ENCODE results near the gene TSEN2. TPM values are rescaled to one million over a fixed set of nuclear protein-coding genes. Genes with fewer than 3 reads are reported as not detected.

TSEN2 gene
- total and polyA plus RNA-seq, 2 of the 13 experiments (the other 11 are each of a cell fraction or from before 2014, with no cell fraction given) = 11.0 to 17.3 TPM

GRCh38 chr3:12452361-12453330 is 31.6 kb upstream of the TSEN2 start (continued):
- TF ChIP-seq, protein P1, sequence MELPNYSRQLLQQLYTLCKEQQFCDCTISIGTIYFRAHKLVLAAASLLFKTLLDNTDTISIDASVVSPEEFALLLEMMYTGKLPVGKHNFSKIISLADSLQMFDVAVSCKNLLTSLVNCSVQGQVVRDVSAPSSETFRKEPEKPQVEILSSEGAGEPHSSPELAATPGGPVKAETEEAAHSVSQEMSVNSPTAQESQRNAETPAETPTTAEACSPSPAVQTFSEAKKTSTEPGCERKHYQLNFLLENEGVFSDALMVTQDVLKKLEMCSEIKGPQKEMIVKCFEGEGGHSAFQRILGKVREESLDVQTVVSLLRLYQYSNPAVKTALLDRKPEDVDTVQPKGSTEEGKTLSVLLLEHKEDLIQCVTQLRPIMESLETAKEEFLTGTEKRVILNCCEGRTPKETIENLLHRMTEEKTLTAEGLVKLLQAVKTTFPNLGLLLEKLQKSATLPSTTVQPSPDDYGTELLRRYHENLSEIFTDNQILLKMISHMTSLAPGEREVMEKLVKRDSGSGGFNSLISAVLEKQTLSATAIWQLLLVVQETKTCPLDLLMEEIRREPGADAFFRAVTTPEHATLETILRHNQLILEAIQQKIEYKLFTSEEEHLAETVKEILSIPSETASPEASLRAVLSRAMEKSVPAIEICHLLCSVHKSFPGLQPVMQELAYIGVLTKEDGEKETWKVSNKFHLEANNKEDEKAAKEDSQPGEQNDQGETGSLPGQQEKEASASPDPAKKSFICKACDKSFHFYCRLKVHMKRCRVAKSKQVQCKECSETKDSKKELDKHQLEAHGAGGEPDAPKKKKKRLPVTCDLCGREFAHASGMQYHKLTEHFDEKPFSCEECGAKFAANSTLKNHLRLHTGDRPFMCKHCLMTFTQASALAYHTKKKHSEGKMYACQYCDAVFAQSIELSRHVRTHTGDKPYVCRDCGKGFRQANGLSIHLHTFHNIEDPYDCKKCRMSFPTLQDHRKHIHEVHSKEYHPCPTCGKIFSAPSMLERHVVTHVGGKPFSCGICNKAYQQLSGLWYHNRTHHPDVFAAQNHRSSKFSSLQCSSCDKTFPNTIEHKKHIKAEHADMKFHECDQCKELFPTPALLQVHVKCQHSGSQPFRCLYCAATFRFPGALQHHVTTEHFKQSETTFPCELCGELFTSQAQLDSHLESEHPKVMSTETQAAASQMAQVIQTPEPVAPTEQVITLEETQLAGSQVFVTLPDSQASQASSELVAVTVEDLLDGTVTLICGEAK (IDR thresholded peaks at IDR 0.05) = no peak
- TF ChIP-seq, protein P1 (CRISPR knock-in tag; IDR thresholded peaks at IDR 0.05) = no peak; the same call in 1 of the 2 replicates
- TF ChIP-seq KLF11 (CRISPR knock-in tag; IDR thresholded peaks at IDR 0.05) (no peak), CBX5 (CRISPR knock-in tag; IDR thresholded peaks at IDR 0.05; ENCODE audit: borderline replicate concordance) (peak; percentile 78; the same call in 1 of the 2 replicates), ZNF496 (CRISPR knock-in tag; IDR thresholded peaks at IDR 0.05; ENCODE audit: insufficient replicate concordance) (no peak), USF2 (IDR thresholded peaks at IDR 0.05; ENCODE audit: low read depth, low read length) (no peak), USF2 (CRISPR knock-in tag; IDR thresholded peaks at IDR 0.05; ENCODE audit: borderline replicate concordance) (no peak), ZNF3 (CRISPR knock-in tag; IDR thresholded peaks at IDR 0.05) (peak; percentile 78), ZNF775 (CRISPR knock-in tag; IDR thresholded peaks at IDR 0.05; ENCODE audit: borderline replicate concordance) (no peak), ZBTB3 (CRISPR knock-in tag; IDR thresholded peaks at IDR 0.05; ENCODE audit: borderline replicate concordance, low read depth) (peak; percentile 32; the same call in 1 of the 2 replicates)
- TF ChIP-seq, protein P2, sequence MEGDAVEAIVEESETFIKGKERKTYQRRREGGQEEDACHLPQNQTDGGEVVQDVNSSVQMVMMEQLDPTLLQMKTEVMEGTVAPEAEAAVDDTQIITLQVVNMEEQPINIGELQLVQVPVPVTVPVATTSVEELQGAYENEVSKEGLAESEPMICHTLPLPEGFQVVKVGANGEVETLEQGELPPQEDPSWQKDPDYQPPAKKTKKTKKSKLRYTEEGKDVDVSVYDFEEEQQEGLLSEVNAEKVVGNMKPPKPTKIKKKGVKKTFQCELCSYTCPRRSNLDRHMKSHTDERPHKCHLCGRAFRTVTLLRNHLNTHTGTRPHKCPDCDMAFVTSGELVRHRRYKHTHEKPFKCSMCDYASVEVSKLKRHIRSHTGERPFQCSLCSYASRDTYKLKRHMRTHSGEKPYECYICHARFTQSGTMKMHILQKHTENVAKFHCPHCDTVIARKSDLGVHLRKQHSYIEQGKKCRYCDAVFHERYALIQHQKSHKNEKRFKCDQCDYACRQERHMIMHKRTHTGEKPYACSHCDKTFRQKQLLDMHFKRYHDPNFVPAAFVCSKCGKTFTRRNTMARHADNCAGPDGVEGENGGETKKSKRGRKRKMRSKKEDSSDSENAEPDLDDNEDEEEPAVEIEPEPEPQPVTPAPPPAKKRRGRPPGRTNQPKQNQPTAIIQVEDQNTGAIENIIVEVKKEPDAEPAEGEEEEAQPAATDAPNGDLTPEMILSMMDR (CRISPR knock-in tag; IDR thresholded peaks at IDR 0.05) = peak; percentile 54
- TF ChIP-seq, protein P3, sequence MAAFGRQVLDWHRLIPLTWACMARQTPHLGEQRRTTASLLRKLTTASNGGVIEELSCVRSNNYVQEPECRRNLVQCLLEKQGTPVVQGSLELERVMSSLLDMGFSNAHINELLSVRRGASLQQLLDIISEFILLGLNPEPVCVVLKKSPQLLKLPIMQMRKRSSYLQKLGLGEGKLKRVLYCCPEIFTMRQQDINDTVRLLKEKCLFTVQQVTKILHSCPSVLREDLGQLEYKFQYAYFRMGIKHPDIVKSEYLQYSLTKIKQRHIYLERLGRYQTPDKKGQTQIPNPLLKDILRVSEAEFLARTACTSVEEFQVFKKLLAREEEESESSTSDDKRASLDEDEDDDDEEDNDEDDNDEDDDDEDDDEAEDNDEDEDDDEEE (CRISPR knock-in tag; IDR thresholded peaks at IDR 0.05) = no peak
